HepG2 (cell line): ENCODE data around the gene COLEC12. TPM values are rescaled to one million over a fixed set of nuclear protein-coding genes. Genes with fewer than 3 reads are reported as not detected.

Experiments used
- ATAC-seq: fragments of 200-7000 bp; cut with Tn5 transposase; 3 replicates; pipeline ENCODE4 v1.9.1; 2020; ENCODE audit warnings: mild to moderate bottlenecking, moderate library complexity
- BruUV-seq: library from RNA; stranded (reverse); fragments of 400-500 nt; replicated peaks from 2 replicates; lab custom pipeline; 2021; lab: Mats Ljungman, UMichigan
- CTCF ChIA-PET: fragments of 300-600 bp; formaldehyde crosslinking; extraction: SDS; loops from one replicate; lab custom pipeline; 2021; ENCODE audit warnings: low total read pairs, inconsistent platforms, low intra/inter-chr PET ratio; lab: Yijun Ruan, JAX
- POLR2A ChIA-PET: fragments of 350-600 bp; sonication (Branson Sonifier 250); formaldehyde crosslinking; loops from one replicate; lab custom pipeline; 2020; ENCODE audit warnings: antibody characterized with exemption, inconsistent platforms; lab: Yijun Ruan, JAX
- DNase-seq: peaks from one replicate; pipeline ENCODE4 v3.0.0-alpha.2; 2015; ENCODE audit warnings: low spot score
- FAIRE-seq: peaks from 3 replicates; lab custom pipeline; 2011; peaks lifted over from hg19 to GRCh38; lab: Jason Lieb, UNC
- H2AFZ ChIP-seq: one replicate; pipeline ENCODE4 v1.6.1; 2011; ENCODE audit warnings: low read length, inconsistent platforms
- H3K27ac ChIP-seq: fragments of 300-600 bp; 3 replicates; pipeline ENCODE4 v1.8.0; 2011; ENCODE audit warnings: mixed run types, mild to moderate bottlenecking, mixed read lengths, low read length, inconsistent platforms; ENCODE audit not compliant: insufficient read depth; ENCODE audit errors: extremely low read length
- H3K27me3 ChIP-seq, 2 experiments: fragments of 200-600 bp in 1 of 2; 2 replicates in 1 of 2; 3 replicates in 1 of 2; pipeline versions ENCODE4 v1.6.0 to v1.8.0; 2011; ENCODE audit warnings: low read length in 2 of 2, mild to moderate bottlenecking in 2 of 2, moderate library complexity in 2 of 2, inconsistent platforms in 1 of 2; ENCODE audit not compliant: insufficient read depth in 2 of 2, control insufficient read depth in 1 of 2
- H3K36me3 ChIP-seq, 2 experiments: fragments of 200-600 bp in 1 of 2; replicated peaks in 1 of 2; 2 replicates in 1 of 2; 3 replicates in 1 of 2; pipeline versions ENCODE4 v1.5.1 to v1.8.0; 2011; ENCODE audit warnings: low read length in 2 of 2, inconsistent platforms in 1 of 2; ENCODE audit not compliant: insufficient read depth in 2 of 2, control insufficient read depth in 1 of 2
- H3K4me1 ChIP-seq: 2 replicates; pipeline ENCODE4 v1.5.1; 2012; ENCODE audit warnings: low read length, inconsistent platforms; ENCODE audit not compliant: insufficient read depth
- H3K4me2 ChIP-seq: 2 replicates; pipeline ENCODE4 v1.6.0; 2011; ENCODE audit warnings: low read depth, low read length, inconsistent platforms
- H3K4me3 ChIP-seq, 3 experiments: fragments of 200-600 bp in 1 of 3; sonication (generic), shearing (Covaris generic) in 1 of 3; replicated peaks in 1 of 3; 2 replicates each; pipeline ENCODE4 v1.5.1; 2011 to 2016; ENCODE audit warnings: low read length in 3 of 3, inconsistent platforms in 2 of 3, low read depth in 2 of 3, mild to moderate bottlenecking in 2 of 3, control low read depth in 1 of 3, mixed read lengths in 1 of 3; ENCODE audit not compliant: insufficient read depth in 1 of 3
- H3K79me2 ChIP-seq: one replicate; pipeline ENCODE4 v1.6.1; 2011; ENCODE audit warnings: low read length, inconsistent platforms; ENCODE audit not compliant: insufficient read depth
- H3K9ac ChIP-seq: 2 replicates; pipeline ENCODE4 v1.6.0; 2011; ENCODE audit warnings: mild to moderate bottlenecking, low read depth, low read length, inconsistent platforms; ENCODE audit not compliant: insufficient read depth
- H3K9me3 ChIP-seq: 2 replicates; pipeline ENCODE4 v1.5.1; 2012; ENCODE audit warnings: mild to moderate bottlenecking, low read length
- H4K20me1 ChIP-seq: 2 replicates; pipeline ENCODE4 v1.6.0; 2011; ENCODE audit warnings: inconsistent platforms, mild to moderate bottlenecking, low read length, moderate library complexity; ENCODE audit not compliant: insufficient read depth
- GATA4 ChIP-seq: sonication (generic); IDR thresholded peaks from 2 replicates; pipeline ENCODE4 v1.6.1; 2016; ENCODE audit warnings: antibody characterized with exemption, low read depth, borderline replicate concordance
- HOXA9 ChIP-seq: sonication (generic); formaldehyde crosslinking; IDR thresholded peaks from 2 replicates; pipeline ENCODE4 v1.8.1; 2022; ENCODE audit warnings: missing genetic modification reagents, mild to moderate bottlenecking, moderate library complexity, borderline replicate concordance
- IRX3 ChIP-seq: sonication (generic); formaldehyde crosslinking; IDR thresholded peaks from 2 replicates; pipeline ENCODE4 v1.8.1; 2023; ENCODE audit warnings: mild to moderate bottlenecking, low read depth, missing genetic modification reagents, borderline replicate concordance
- NR2F6 ChIP-seq, 2 experiments: IDR thresholded peaks; 2 replicates each; pipeline ENCODE4 v1.6.1; 2016; ENCODE audit warnings: antibody characterized with exemption in 1 of 2, mild to moderate bottlenecking in 1 of 2
- PREB ChIP-seq: sonication (generic); formaldehyde crosslinking; IDR thresholded peaks from 2 replicates; pipeline ENCODE4 v1.4.0; 2020; ENCODE audit warnings: missing genetic modification reagents
- RBAK ChIP-seq: sonication (generic); formaldehyde crosslinking; IDR thresholded peaks from 2 replicates; pipeline ENCODE4 v1.5.1; 2020; ENCODE audit warnings: mild to moderate bottlenecking, missing genetic modification reagents
- RFXANK ChIP-seq: IDR thresholded peaks from 2 replicates; pipeline ENCODE4 v1.6.1; 2016
- SOX13 ChIP-seq, 3 experiments: fragments of 450-650 bp in 1 of 3; sonication (generic) in 1 of 3; formaldehyde crosslinking in 1 of 3; IDR thresholded peaks in 2 of 3; conservative IDR thresholded peaks in 1 of 3; 2 replicates each; pipeline versions ENCODE4 v1.5.0 to v1.6.1; 2016 to 2020; ENCODE audit warnings: antibody characterized with exemption in 1 of 3, mild to moderate bottlenecking in 1 of 3, missing compliant biosample characterization in 1 of 3, missing genetic modification reagents in 1 of 3, moderate library complexity in 1 of 3
- ZFYVE20 ChIP-seq: sonication (generic); formaldehyde crosslinking; IDR thresholded peaks from 2 replicates; pipeline ENCODE4 v1.8.0; 2023; ENCODE audit warnings: low read depth, mild to moderate bottlenecking, moderate library complexity, missing genetic modification reagents, borderline replicate concordance
- ZMYM2 ChIP-seq: sonication (generic); formaldehyde crosslinking; IDR thresholded peaks from 2 replicates; pipeline ENCODE4 v1.8.0; 2022; ENCODE audit warnings: mild to moderate bottlenecking, missing genetic modification reagents
- ZNF225 ChIP-seq: sonication (generic); formaldehyde crosslinking; IDR thresholded peaks from 2 replicates; pipeline ENCODE4 v1.4.0; 2020; ENCODE audit warnings: mild to moderate bottlenecking, missing genetic modification reagents
- ZNF629 ChIP-seq: sonication (generic); formaldehyde crosslinking; conservative IDR thresholded peaks from 2 replicates; pipeline ENCODE4 v1.5.0; 2020; ENCODE audit warnings: missing genetic modification reagents
- WGBS: methylation state at CpG from one replicate; pipeline ENCODE4 v1.1.6; 2017; ENCODE audit warnings: low lambda C conversion rate; 5-methylcytosine and 5-hydroxymethylcytosine counted together
- in situ Hi-C: cut with HindIII; loops from 2 replicates; pipeline ENCODE4 v1.10.0; 2017; ENCODE audit warnings: low pct_unique_long_range_greater_than_20kb; ENCODE audit not compliant: extremely low pct_ligation_motif_present
- intact Hi-C: fragments of 100-400 bp; cut with micrococcal nuclease; formaldehyde crosslinking; loops from one replicate; pipeline ENCODE4 v1.10.0; 2022; ENCODE audit not compliant: unreplicated experiment
- polyA plus RNA-seq, 8 experiments: library from polyadenylated mRNA; depleted of rRNA in 3 of 8; stranded (reverse) in 7 of 8; unstranded in 1 of 8; fragments of >200 nt; fragmentation: Illumina TruSeq in 4 of 8; extraction: Trizol in 4 of 8; gene quantifications; 2 replicates each; pipeline versions ENCODE4 v1.2.1 to v1.2.3, GENCODE V29; 2011 to 2016; ENCODE audit warnings: low read depth in 4 of 8, missing spikeins in 1 of 8, mixed read lengths in 1 of 8; ENCODE audit not compliant: insufficient read depth in 1 of 8
- total RNA-seq, 5 experiments: library from RNA; depleted of rRNA; stranded (reverse); fragments of >200 nt; fragmentation: Illumina TruSeq; extraction: Trizol; gene quantifications; 2 replicates each; pipeline ENCODE4 v1.2.3, GENCODE V29; 2016; ENCODE audit warnings: low read depth in 1 of 5
- TF ChIP-seq, protein P1 (sequence below): sonication (generic); formaldehyde crosslinking; IDR thresholded peaks from 2 replicates; pipeline ENCODE4 v1.4.0; 2020; ENCODE audit warnings: missing genetic modification reagents
- TF ChIP-seq, protein P2 (sequence below): sonication (generic); formaldehyde crosslinking; IDR thresholded peaks from 2 replicates; pipeline ENCODE4 v1.5.0; 2020; ENCODE audit warnings: mild to moderate bottlenecking, missing genetic modification reagents, borderline replicate concordance

The COLEC12 gene
- total and polyA plus RNA-seq, 2 of the 13 experiments (the other 11 are each of a cell fraction or from before 2014, with no cell fraction given), result 0.02 to 0.11 TPM

DNA sequence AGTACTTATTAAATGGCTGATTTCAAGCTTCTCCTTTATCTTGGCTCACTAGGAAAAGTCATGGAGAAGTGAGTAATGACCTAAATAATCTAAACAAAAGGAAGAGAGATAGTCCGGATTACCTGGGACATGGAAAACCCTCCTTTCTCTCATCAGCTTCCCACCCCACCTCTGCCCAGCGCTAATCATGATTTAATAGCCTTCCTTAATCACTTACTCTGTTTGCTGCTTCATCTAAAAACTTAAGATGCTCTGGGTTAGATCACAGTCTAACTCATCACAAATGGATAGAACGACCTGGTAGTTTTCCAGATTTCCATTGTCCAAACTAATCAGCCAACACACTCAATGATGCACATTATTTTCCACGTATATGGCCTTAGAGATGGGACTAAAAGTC lies 144.8 kb downstream of the COLEC12 start:
- intact Hi-C loops, result no loop called here
- no peak overlapping the region for H3K9ac ChIP-seq
- FAIRE-seq (no peak), ATAC-seq (no peak), DNase-seq (no peak)
- peaks cover 20% of the 10 kb centered on the region for H3K4me1 ChIP-seq
- in situ Hi-C loops, result no loop called here
- ChIA-PET CTCF (no interaction called here), POLR2A (no interaction called here)
- H3K4me3 ChIP-seq, result no peak overlapping the region
- H3K4me2 ChIP-seq, result no peak overlapping the region
- H3K36me3 ChIP-seq, result no peaks in the 10 kb centered on the region
- H4K20me1 ChIP-seq, result no peaks in the 10 kb centered on the region
- H2AFZ ChIP-seq, result no peak overlapping the region
- H3K27ac ChIP-seq, result no peak overlapping the region
- no peaks in the 10 kb centered on the region for H3K9me3 ChIP-seq
- H3K79me2 ChIP-seq, result no peaks in the 10 kb centered on the region
- BruUV-seq, result no TSS peak
- WGBS, result 64% methylated on average over 4 of the region's 4 CpGs
- no peaks in the 10 kb centered on the region; a peak in 1 of 5 replicates for H3K27me3 ChIP-seq
- TF ChIP-seq HOXA9 (CRISPR knock-in tag), result no peak
- TF ChIP-seq SOX13 (IDR thresholded peaks at IDR 0.05), result no peak
- no peak for TF ChIP-seq SOX13 (CRISPR knock-in tag; conservative IDR thresholded peaks at IDR 0.05 in 1 of 2, IDR thresholded peaks at IDR 0.05 in 1 of 2)
- TF ChIP-seq GATA4, result no peak
- TF ChIP-seq IRX3 (CRISPR knock-in tag), result no peak
- no peak for TF ChIP-seq ZFYVE20 (CRISPR knock-in tag)
- TF ChIP-seq, protein P1, sequence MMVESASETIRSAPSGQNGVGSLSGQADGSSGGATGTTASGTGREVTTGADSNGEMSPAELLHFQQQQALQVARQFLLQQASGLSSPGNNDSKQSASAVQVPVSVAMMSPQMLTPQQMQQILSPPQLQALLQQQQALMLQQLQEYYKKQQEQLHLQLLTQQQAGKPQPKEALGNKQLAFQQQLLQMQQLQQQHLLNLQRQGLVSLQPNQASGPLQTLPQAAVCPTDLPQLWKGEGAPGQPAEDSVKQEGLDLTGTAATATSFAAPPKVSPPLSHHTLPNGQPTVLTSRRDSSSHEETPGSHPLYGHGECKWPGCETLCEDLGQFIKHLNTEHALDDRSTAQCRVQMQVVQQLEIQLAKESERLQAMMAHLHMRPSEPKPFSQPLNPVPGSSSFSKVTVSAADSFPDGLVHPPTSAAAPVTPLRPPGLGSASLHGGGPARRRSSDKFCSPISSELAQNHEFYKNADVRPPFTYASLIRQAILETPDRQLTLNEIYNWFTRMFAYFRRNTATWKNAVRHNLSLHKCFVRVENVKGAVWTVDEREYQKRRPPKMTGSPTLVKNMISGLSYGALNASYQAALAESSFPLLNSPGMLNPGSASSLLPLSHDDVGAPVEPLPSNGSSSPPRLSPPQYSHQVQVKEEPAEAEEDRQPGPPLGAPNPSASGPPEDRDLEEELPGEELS, result no peak
- TF ChIP-seq ZNF629 (CRISPR knock-in tag), result no peak
- TF ChIP-seq RBAK (CRISPR knock-in tag), result no peak
- TF ChIP-seq, protein P2, sequence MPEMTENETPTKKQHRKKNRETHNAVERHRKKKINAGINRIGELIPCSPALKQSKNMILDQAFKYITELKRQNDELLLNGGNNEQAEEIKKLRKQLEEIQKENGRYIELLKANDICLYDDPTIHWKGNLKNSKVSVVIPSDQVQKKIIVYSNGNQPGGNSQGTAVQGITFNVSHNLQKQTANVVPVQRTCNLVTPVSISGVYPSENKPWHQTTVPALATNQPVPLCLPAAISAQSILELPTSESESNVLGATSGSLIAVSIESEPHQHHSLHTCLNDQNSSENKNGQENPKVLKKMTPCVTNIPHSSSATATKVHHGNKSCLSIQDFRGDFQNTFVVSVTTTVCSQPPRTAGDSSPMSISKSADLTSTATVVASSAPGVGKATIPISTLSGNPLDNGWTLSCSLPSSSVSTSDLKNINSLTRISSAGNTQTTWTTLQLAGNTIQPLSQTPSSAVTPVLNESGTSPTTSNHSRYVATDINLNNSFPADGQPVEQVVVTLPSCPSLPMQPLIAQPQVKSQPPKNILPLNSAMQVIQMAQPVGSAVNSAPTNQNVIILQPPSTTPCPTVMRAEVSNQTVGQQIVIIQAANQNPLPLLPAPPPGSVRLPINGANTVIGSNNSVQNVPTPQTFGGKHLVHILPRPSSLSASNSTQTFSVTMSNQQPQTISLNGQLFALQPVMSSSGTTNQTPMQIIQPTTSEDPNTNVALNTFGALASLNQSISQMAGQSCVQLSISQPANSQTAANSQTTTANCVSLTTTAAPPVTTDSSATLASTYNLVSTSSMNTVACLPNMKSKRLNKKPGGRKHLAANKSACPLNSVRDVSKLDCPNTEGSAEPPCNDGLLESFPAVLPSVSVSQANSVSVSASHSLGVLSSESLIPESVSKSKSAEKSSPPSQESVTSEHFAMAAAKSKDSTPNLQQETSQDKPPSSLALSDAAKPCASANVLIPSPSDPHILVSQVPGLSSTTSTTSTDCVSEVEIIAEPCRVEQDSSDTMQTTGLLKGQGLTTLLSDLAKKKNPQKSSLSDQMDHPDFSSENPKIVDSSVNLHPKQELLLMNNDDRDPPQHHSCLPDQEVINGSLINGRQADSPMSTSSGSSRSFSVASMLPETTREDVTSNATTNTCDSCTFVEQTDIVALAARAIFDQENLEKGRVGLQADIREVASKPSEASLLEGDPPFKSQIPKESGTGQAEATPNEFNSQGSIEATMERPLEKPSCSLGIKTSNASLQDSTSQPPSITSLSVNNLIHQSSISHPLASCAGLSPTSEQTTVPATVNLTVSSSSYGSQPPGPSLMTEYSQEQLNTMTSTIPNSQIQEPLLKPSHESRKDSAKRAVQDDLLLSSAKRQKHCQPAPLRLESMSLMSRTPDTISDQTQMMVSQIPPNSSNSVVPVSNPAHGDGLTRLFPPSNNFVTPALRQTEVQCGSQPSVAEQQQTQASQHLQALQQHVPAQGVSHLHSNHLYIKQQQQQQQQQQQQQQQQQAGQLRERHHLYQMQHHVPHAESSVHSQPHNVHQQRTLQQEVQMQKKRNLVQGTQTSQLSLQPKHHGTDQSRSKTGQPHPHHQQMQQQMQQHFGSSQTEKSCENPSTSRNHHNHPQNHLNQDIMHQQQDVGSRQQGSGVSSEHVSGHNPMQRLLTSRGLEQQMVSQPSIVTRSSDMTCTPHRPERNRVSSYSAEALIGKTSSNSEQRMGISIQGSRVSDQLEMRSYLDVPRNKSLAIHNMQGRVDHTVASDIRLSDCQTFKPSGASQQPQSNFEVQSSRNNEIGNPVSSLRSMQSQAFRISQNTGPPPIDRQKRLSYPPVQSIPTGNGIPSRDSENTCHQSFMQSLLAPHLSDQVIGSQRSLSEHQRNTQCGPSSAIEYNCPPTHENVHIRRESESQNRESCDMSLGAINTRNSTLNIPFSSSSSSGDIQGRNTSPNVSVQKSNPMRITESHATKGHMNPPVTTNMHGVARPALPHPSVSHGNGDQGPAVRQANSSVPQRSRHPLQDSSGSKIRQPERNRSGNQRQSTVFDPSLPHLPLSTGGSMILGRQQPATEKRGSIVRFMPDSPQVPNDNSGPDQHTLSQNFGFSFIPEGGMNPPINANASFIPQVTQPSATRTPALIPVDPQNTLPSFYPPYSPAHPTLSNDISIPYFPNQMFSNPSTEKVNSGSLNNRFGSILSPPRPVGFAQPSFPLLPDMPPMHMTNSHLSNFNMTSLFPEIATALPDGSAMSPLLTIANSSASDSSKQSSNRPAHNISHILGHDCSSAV (CRISPR knock-in tag), result no peak
- TF ChIP-seq PREB (CRISPR knock-in tag), result no peak
- TF ChIP-seq NR2F6 (IDR thresholded peaks at IDR 0.05), result no peak
- no peak for TF ChIP-seq NR2F6 (CRISPR knock-in tag; IDR thresholded peaks at IDR 0.05)
- TF ChIP-seq ZMYM2 (CRISPR knock-in tag), result no peak
- no peak for TF ChIP-seq RFXANK
- no peak for TF ChIP-seq ZNF225 (CRISPR knock-in tag)
